Right lobe of liver (tissue), 4 donors: ENCODE measurements around the gene VPREB3.

Source experiments
- POLR2A ChIP-seq: fragments of 450-650 bp; IDR thresholded peaks from one replicate; pipeline ENCODE4 v1.6.1; 2017; ENCODE audit warnings: antibody characterized with exemption, mild to moderate bottlenecking
- TF ChIP-seq, protein P1 (sequence below), 4 donors: fragments of 200-600 bp in 3 of 4; fragments of 450-650 bp in 1 of 4; IDR thresholded peaks; one replicate each; pipeline versions ENCODE4 v1.5.1 to v1.8.0; 2016 to 2022; ENCODE audit warnings: antibody characterized with exemption in 4 of 4, mild to moderate bottlenecking in 2 of 4
- donor health status: DM: no; HTN: no; CAD: no.
- donor health status: DM: no; HTN: no; CAD: no.
- donor health status: DM: no; HTN: yes; CAD: no.

GRCh38 chr22:23705358-23705757, 48.9 kb downstream of the VPREB3 start:
- no peak for TF ChIP-seq POLR2A
- TF ChIP-seq, protein P1, sequence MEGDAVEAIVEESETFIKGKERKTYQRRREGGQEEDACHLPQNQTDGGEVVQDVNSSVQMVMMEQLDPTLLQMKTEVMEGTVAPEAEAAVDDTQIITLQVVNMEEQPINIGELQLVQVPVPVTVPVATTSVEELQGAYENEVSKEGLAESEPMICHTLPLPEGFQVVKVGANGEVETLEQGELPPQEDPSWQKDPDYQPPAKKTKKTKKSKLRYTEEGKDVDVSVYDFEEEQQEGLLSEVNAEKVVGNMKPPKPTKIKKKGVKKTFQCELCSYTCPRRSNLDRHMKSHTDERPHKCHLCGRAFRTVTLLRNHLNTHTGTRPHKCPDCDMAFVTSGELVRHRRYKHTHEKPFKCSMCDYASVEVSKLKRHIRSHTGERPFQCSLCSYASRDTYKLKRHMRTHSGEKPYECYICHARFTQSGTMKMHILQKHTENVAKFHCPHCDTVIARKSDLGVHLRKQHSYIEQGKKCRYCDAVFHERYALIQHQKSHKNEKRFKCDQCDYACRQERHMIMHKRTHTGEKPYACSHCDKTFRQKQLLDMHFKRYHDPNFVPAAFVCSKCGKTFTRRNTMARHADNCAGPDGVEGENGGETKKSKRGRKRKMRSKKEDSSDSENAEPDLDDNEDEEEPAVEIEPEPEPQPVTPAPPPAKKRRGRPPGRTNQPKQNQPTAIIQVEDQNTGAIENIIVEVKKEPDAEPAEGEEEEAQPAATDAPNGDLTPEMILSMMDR (IDR thresholded peaks at IDR 0.05): no peak
